Immature natural killer cell (primary cell): ENCODE data around the gene EVI5. TPM values are rescaled to one million over a fixed set of nuclear protein-coding genes. Genes with fewer than 3 reads are reported as not detected.

Source experiments
- DNase-seq, 3 donors: peaks; one replicate each; pipeline ENCODE4 v3.0.0; 2022; ENCODE audit warnings: mixed read lengths in 1 of 3
- H3K27ac Mint-ChIP-seq, 6 donors: one replicate each; pipeline ENCODE4 v1.8.0; 2020; ENCODE audit warnings: mixed read lengths in 6 of 6, mild to moderate bottlenecking in 5 of 6, inconsistent platforms in 4 of 6, moderate library complexity in 3 of 6
- H3K27me3 Mint-ChIP-seq, 3 donors: one replicate each; pipeline ENCODE4 v1.8.0; 2020 to 2021; ENCODE audit warnings: low read depth in 3 of 3, mild to moderate bottlenecking in 3 of 3, mixed read lengths in 3 of 3, moderate library complexity in 3 of 3, inconsistent platforms in 1 of 3
- H3K36me3 Mint-ChIP-seq, 3 donors: one replicate each; pipeline ENCODE4 v1.8.0; 2020; ENCODE audit warnings: mixed read lengths in 3 of 3, inconsistent platforms in 2 of 3, mild to moderate bottlenecking in 2 of 3
- H3K4me1 Mint-ChIP-seq, 2 donors: one replicate each; pipeline ENCODE4 v1.8.0; 2020; ENCODE audit warnings: inconsistent platforms in 2 of 2, mild to moderate bottlenecking in 2 of 2, mixed read lengths in 2 of 2, moderate library complexity in 1 of 2
- H3K4me3 Mint-ChIP-seq, 5 donors: one replicate each; pipeline ENCODE4 v1.8.0; 2020; ENCODE audit warnings: mild to moderate bottlenecking in 5 of 5, mixed read lengths in 5 of 5, inconsistent platforms in 3 of 5, moderate library complexity in 3 of 5
- H3K9me3 Mint-ChIP-seq, 6 donors: one replicate each; pipeline ENCODE4 v1.8.0; 2020; ENCODE audit warnings: mild to moderate bottlenecking in 6 of 6, mixed read lengths in 6 of 6, inconsistent platforms in 4 of 6, moderate library complexity in 3 of 6
- polyA plus RNA-seq, 3 donors: library from polyadenylated mRNA; unstranded; fragments of 300-500 nt; fragmentation: Illumina TruSeq; gene quantifications; one replicate each; pipeline ENCODE4 v1.2.3, GENCODE V29; 2021

Gene EVI5
- polyA plus RNA-seq, 3 donors from 2014 or later = 0.39 to 2.2 (median 1.7) TPM

DNA sequence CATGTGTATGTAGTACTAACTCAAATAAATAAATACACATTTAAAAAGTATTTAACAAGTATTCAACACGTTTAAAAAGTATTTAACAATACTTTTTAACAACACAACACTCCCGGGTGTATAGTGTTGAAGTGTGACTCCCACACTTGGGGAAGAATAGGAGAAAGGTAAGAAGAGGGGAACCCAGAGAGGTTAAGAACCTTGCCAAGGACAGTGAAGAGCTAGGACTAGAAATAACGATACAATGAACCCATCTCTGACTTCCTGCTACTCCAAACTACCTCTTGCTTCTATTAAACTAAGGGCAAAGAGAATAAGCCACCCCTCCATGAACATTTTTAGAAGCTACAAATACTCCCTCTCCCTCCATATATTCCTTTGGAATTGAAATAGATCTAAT is 296.5 kb downstream of the EVI5 start:
- Mint-ChIP-seq H3K9me3 (no peaks in the 10 kb centered on the region), H3K36me3 (no peaks in the 10 kb centered on the region), H3K4me1 (peaks cover 11 to 15% of the 10 kb centered on the region in 2 donors), H3K4me3 (no peak overlapping the region), H3K27ac (peak overlapping the region in 3 of 6 donors; percentile 32 to 36 (median 34)), H3K27me3 (peaks cover 3 to 12% (median 9%) of the 10 kb centered on the region in 3 donors)
- DNase-seq = no peak

DNA sequence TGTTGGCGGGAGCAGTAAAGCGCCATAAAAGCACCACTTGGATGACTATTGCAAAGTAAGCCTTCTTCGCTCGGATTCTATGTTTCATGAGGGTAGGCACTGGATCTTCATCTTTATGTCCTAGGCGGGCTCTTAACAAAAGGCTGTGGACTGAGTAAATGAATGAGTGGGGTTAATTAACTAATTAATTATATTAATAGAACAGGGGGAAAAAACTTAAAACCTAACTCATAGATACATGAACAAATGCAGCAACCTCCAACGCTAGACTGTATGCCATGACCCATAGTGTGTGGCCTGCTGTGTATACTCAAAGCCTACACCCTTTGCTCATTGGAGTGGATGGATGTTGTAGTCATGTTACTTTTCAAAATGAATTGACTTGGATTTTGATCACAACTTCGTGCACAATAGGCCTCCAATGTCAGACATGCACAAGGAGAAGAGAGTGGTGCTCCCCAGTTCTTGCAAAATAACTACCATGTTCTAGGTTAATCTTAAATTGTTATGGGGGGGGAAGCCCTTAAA is 297.8 kb downstream of the EVI5 start:
- Mint-ChIP-seq H3K4me3 (peak overlapping the region; percentile 71 to 95 (median 78)), H3K36me3 (peaks cover 4 to 6% (median 6%) of the 10 kb centered on the region in 3 donors), H3K4me1 (peaks cover 19 to 23% of the 10 kb centered on the region in 2 donors), H3K9me3 (no peaks in the 10 kb centered on the region), H3K27me3 (peaks cover 6 to 19% (median 13%) of the 10 kb centered on the region in 3 donors), H3K27ac (peak overlapping the region; percentile 55 to 85 (median 73))
- DNase-seq = no peak

DNA sequence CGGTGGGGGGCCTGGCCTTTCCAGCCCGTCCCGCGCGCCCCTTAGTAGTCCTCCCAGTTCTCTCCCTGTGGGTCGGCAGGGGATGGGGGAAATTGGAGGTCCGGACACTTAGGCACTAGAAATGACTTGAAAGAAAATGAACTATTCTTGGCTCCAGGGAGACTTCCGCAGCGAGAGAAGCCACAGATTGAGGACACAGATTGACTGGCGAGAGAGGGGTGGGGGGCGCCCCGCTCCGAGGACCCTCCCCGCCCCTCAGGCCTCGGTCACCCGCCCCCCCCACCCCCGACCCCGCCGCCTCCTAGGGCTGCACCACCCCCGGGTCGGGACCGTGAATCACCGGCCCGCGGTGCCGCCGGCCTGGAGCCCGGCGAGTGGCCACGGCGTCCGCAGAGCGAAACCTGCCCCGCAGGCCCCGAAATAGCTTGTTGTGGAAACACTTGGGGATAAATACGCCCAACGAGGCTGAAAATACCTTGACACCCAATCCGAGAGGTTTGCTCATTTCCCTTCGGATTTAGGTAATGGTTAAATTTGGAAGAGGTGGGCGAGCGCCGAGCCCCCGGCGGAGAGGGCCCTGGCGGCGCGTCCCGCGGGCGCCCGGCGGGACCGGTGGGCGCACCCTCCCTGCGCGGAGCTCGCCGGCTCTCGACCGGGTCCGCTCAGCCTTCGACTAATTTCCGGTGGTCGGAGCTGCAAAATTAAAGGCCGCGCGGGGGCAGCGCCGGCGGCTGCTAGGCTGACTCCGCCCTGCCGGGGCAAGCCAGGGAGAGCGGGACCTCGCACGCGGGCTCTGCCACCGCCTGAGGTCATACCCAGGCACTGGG is 298.4 kb downstream of the EVI5 start, which contains the start of gene GFI1:
Gene GFI1 (minus strand): TSS at position 675 of the 827 bp plus-strand sequence. CDS start 3,438 bp downstream, outside the sequence.
- H3K27ac Mint-ChIP-seq = peak within 1 kb of the TSS; percentile 78 to 95 (median 90)
- H3K27me3 Mint-ChIP-seq = peaks cover 6 to 21% (median 13%) of the 10 kb centered on the region in 3 donors
- DNase-seq = peak; percentile 64 to 67 (median 65)
- peaks cover 23 to 30% of the 10 kb centered on the region in 2 donors for H3K4me1 Mint-ChIP-seq
- peak within 1 kb of the TSS; percentile 90 to 97 (median 95) for H3K4me3 Mint-ChIP-seq
- peaks cover 4 to 8% (median 6%) of the 10 kb centered on the region in 3 donors for H3K36me3 Mint-ChIP-seq
- no peaks in the 10 kb centered on the region for H3K9me3 Mint-ChIP-seq

DNA sequence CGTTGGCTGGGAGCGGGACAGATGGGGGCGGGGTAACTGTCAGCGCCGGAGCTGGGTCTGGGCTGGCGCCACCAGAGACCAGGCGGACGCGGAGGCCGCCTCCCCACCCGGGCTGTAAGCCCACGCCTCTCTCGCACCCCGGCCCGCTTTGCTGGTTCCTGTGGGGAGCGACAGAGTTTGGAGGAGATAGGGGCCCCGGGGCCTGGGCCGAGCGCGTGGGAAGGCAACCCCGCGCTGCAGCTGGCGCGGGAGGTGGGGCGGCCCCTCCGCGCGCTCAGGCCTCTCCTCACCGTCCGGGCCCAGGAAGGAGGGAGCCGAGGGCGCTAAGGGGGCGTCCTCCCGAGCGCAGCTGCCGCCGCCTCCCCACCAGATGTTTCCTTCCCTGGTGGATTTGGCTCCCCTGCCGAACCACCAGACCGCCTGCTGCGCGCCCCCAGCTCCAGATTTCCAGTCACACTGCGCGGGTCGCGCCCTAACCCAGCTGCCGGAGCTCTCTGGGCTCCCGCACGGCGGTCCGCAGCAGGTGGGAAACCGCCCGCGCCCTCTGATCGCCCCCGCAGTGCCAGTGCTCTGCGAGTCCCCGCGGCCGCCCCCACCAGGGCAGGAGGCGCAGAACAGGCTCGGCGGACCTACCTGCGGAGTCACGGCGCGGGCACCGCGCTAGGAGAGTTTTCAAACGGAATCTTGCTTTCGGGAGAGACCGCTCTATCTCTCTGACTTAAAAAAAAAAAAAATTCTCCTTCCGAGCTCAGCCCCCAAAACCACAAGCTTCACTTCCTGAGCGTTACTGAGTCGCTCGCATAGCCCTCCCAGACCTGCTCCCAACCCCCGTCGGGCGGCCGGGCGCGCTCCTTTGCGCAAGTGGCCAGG is 299.3 kb downstream of the EVI5 start:
- H3K9me3 Mint-ChIP-seq = no peaks in the 10 kb centered on the region
- H3K4me1 Mint-ChIP-seq = peaks cover 25 to 35% of the 10 kb centered on the region in 2 donors
- H3K36me3 Mint-ChIP-seq = peaks cover 4 to 8% (median 6%) of the 10 kb centered on the region in 3 donors
- H3K4me3 Mint-ChIP-seq = peak overlapping the region; percentile 90 to 97 (median 95)
- H3K27me3 Mint-ChIP-seq = peaks cover 9 to 21% (median 13%) of the 10 kb centered on the region in 3 donors
- peak overlapping the region; percentile 78 to 95 (median 90) for H3K27ac Mint-ChIP-seq
- DNase-seq = peak; percentile 74 to 77 (median 76)

DNA sequence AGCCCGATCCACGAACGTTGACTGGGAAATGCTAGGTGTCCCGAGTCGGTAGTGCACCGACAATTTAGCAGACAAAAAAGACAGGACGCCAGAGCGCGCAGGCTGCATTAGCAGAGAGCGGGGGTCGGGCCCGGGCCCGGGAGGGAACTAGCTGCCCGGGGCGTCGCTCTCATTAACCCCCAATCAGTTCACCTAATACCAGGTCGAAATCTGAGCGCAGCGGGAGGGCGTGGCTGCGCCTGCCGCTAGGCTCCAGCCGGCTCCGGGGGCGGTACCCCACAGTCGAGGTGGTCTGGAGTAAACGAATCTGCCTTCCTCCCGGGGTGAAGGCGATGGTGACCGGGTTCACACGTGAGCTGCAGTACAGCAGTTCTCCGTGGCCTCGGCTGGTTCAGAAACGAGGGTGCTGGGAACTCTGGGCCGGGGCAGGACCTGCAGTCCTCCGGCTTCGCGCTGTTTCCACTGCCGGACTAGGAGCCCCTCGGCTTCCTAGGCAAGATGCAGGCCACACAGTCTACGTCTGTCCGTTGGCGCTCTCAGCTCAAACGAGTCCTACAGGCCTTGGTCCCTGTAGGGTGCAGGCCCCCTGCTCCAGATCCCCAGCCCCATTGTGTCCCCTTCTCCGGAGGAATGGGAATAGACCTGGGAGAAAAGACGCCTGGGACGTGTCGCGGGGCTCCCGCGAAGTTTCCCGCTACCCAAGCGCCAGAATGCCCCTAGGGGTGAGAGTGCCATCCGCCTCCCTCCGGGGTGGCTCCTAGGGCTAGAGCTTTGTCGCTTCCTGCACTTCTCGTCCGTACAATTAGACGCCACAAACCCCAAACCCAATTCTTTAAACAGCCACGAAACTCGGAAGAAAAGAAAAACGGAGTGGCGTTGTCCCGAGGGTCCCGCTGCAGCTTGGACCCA is 300.2 kb downstream of the EVI5 start:
- H3K9me3 Mint-ChIP-seq = no peaks in the 10 kb centered on the region
- peaks cover 29 to 39% of the 10 kb centered on the region in 2 donors for H3K4me1 Mint-ChIP-seq
- peaks cover 7 to 11% (median 10%) of the 10 kb centered on the region in 3 donors for H3K36me3 Mint-ChIP-seq
- peak; percentile 52 to 56 (median 54) for DNase-seq
- peak overlapping the region; percentile 90 to 97 (median 95) for H3K4me3 Mint-ChIP-seq
- peak overlapping the region; percentile 76 to 93 (median 88) for H3K27ac Mint-ChIP-seq
- H3K27me3 Mint-ChIP-seq = peaks cover 9 to 21% (median 13%) of the 10 kb centered on the region in 3 donors

DNA sequence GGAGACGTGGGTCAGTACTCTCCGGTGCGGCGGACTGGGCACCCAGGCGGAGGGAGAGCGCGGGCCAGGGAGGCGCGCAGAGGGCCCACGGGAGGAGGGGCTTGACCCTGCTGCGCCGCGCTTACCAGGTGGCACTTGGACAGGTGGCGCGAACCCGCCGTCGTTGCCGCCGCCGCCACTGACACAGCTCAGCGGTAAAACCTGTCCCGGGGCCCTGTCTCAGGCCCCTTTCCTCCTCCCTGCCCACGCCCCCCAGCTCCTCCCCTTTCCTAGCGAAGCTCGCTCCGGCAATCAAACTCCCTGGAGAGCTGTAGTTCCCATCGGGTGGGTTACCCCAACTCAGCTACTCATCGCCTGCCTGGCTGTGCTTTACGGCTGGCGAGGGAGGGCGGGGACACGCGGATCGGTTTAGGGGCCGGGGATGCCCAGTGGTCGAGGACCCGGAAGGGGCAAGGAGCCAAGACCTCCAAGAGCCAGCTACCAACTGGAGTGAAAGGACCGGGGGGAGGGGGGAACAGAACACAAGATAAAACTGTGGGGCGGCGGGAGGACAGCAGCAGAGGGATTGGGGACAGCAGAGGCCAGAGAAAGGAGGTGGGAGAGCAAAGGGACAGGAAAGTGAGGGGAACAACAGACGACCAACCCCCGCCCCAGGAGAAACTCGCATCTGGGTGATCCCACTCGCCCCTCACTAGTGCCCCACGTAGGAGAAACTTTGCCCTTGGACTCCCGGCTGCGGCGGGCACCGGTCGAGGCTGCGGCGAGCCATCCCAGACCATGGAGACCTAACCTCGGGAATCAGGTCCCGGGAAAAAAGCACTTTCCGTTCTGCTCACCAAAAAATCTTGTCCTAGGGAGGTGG is 301.1 kb downstream of the EVI5 start:
- no peaks in the 10 kb centered on the region for H3K9me3 Mint-ChIP-seq
- peaks cover 14 to 19% (median 16%) of the 10 kb centered on the region in 3 donors for H3K36me3 Mint-ChIP-seq
- H3K27me3 Mint-ChIP-seq = peaks cover 11 to 24% (median 14%) of the 10 kb centered on the region in 3 donors
- peak; percentile 34 to 36 (median 36) for DNase-seq
- H3K27ac Mint-ChIP-seq = peak overlapping the region; percentile 76 to 93 (median 88)
- H3K4me1 Mint-ChIP-seq = peaks cover 38 to 48% of the 10 kb centered on the region in 2 donors
- peak overlapping the region; percentile 90 to 97 (median 95) for H3K4me3 Mint-ChIP-seq

DNA sequence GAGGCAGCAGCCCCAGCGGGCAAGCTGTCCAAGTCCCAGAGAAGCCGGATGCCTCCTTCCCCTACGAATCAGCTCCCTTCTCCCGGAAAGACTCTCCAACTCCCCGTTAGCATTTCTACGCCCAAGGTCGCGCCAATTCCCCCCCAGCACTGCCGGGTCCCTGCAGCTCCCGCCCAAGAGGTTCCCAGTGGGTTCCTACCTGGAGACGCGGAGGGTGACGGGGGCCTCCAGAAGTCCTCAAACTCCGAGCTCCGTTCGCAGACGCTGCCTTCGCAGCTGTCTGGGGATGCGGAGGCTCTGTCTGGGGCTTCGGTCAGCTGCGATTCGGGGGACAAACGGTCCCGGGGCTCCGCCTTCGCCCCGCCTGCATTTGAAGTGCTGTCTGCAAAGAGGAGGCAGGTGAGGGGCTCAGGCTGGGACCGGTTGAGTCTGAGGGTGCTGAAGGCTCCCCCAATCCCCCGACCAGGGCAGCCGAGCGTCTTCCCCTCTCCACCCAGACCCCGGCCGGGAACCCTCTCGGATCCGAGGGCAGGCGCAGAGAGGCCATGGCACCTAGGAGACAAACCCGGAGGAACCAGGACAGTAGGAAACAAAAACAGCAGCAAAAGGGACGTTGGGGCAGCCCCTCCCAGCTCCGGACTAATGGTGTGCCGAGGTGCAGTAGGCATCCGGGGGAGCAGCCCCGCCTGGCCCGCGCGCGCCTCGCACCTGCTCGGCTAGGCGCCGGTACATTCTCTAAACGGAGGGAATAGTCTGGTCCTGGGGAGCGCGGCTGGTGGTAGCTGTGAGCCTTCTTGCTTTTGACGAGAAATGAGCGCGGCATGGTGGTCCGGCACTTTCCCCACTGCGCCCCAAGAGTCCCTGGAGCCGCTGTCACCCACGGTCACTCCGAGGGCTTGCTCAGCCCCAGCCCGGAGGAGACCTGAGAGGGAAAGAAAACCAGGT is 302.0 kb downstream of the EVI5 start:
- H3K4me1 Mint-ChIP-seq = peaks cover 47 to 57% of the 10 kb centered on the region in 2 donors
- H3K9me3 Mint-ChIP-seq = no peaks in the 10 kb centered on the region
- peak overlapping the region; percentile 90 to 97 (median 95) for H3K4me3 Mint-ChIP-seq
- H3K36me3 Mint-ChIP-seq = peaks cover 14 to 26% (median 21%) of the 10 kb centered on the region in 3 donors
- DNase-seq = peak; percentile 22 to 34 (median 26)
- H3K27me3 Mint-ChIP-seq = peaks cover 14 to 29% (median 19%) of the 10 kb centered on the region in 3 donors
- peak overlapping the region; percentile 77 to 91 (median 83) for H3K27ac Mint-ChIP-seq

DNA sequence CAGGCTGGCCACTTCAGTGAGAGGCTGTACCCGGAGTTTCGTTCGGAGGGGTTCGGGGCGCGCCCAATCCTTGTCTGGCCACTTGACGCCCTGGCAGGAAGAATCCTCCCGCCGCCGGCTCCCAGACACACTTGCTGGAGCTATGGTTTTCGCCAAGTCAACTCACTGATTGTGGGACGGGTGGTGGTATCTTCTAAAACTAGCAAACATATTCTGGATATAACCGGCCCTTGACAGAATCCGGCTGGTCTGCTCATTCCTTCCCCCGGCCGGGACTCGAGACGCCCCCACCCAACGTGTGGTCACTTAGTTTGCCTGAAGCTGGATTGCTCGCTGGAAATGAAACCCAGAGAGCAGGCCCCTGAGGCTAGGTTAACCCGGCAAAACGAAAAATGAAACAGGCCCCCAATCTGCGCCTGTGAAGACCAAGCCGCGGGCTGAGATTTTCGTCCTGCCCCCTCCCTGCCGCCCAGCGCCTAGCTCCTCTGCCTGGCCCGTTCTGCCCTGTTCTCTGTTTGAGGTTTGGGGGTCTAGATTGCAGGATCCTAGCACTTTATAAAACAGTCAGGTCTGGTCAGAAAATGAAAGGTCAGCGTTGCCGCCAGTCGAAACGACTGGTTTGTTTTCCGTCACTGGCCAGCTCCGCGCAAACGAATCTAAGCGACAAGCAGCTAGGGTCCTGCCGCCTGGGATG is 302.8 kb downstream of the EVI5 start:
- peak; percentile 15 to 33 (median 23) for DNase-seq
- H3K27ac Mint-ChIP-seq = peak overlapping the region; percentile 77 to 91 (median 83)
- peaks cover 14 to 32% (median 21%) of the 10 kb centered on the region in 3 donors for H3K36me3 Mint-ChIP-seq
- no peaks in the 10 kb centered on the region for H3K9me3 Mint-ChIP-seq
- peak overlapping the region; percentile 90 to 97 (median 95) for H3K4me3 Mint-ChIP-seq
- H3K4me1 Mint-ChIP-seq = peaks cover 51 to 65% of the 10 kb centered on the region in 2 donors
- H3K27me3 Mint-ChIP-seq = peaks cover 14 to 29% (median 19%) of the 10 kb centered on the region in 3 donors

DNA sequence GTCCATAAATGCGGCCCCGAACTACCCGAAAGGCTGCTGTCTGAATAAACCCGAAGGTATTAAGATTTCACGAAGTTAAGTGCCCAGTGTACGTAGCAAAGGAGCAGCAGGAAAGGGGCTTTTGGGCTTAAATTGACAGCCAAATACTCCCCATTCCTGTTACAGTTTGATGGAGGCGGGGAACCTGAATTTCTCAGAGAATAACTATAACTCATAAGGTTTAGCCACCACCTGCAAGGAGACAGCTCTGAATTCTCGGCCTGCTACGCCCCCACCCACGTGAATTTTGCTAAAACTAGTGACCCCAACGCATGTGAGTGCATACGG is 303.3 kb downstream of the EVI5 start:
- Mint-ChIP-seq H3K4me1 (peaks cover 53 to 71% of the 10 kb centered on the region in 2 donors), H3K9me3 (no peaks in the 10 kb centered on the region), H3K4me3 (peak overlapping the region; percentile 52 to 97 (median 95)), H3K27ac (peak overlapping the region in 2 of 6 donors; percentile 17 to 45), H3K36me3 (peaks cover 16 to 34% (median 21%) of the 10 kb centered on the region in 3 donors), H3K27me3 (peaks cover 14 to 29% (median 19%) of the 10 kb centered on the region in 3 donors)
- no peak for DNase-seq

DNA sequence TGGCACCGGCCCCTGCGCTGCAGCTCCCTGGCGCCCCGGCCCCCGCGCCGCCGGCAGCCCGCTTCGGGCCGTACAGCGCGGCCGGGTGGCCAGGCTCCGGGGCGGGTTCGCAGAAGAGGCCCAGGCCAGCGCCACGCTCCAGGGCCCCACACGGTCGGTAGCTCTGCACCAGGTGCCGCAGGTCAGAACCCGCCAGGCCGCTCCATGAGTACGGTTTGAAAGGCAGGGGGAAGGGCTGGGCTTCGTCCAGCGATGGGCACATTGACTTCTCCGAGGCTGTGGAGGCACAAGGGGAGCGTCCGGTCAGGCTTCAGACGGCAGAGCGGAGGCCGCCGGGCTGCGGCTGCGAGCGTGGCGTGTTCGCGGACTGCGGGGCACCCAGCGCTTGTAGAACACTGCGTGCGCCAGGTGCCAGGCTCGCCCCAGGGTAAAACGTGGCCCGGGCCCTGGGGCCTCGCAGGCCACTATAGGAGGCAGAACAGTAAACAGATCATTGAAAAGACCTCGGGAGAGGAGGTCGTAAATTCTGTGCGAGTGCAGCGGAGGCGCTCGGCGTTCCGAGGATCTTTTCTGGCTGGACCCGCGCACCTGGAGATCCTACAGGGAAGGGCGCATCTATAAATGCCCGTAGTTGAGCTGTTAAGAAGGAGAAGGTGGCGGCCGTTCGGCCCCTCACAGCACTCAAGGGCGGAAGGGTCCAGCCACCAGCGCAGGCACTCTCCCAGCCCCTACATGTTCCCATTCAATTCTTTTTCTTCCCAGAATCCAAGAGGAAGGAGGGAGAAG is 303.9 kb downstream of the EVI5 start:
- peak overlapping the region in 2 of 6 donors; percentile 17 to 32 for H3K27ac Mint-ChIP-seq
- H3K27me3 Mint-ChIP-seq = peaks cover 14 to 28% (median 17%) of the 10 kb centered on the region in 3 donors
- H3K4me3 Mint-ChIP-seq = peak overlapping the region; percentile 52 to 97 (median 95)
- no peak for DNase-seq
- peaks cover 18 to 39% (median 21%) of the 10 kb centered on the region in 3 donors for H3K36me3 Mint-ChIP-seq
- H3K9me3 Mint-ChIP-seq = no peaks in the 10 kb centered on the region
- H3K4me1 Mint-ChIP-seq = peaks cover 58 to 77% of the 10 kb centered on the region in 2 donors
